Coronary artery (tissue), 2 donors: ENCODE data around the gene UNKL.

ENCODE experiments used
- DNase-seq: peaks from one replicate; pipeline ENCODE4 v3.0.0-alpha.2; 2017; ENCODE audit warnings: low spot score
- H3K27ac ChIP-seq, 2 donors: fragments of 200-600 bp; sonication (generic); one replicate each; pipeline ENCODE4 v1.5.1; 2016 to 2019
- H3K4me3 ChIP-seq: fragments of 200-600 bp; sonication (generic); 2 replicates; pipeline ENCODE4 v1.5.1; 2016; ENCODE audit warnings: mild to moderate bottlenecking, moderate library complexity
- TF ChIP-seq, protein P1 (sequence below): fragments of 200-600 bp; sonication (generic); IDR thresholded peaks from one replicate; pipeline ENCODE4 v1.5.1; 2019; ENCODE audit warnings: antibody characterized with exemption

The UNKL gene

DNA sequence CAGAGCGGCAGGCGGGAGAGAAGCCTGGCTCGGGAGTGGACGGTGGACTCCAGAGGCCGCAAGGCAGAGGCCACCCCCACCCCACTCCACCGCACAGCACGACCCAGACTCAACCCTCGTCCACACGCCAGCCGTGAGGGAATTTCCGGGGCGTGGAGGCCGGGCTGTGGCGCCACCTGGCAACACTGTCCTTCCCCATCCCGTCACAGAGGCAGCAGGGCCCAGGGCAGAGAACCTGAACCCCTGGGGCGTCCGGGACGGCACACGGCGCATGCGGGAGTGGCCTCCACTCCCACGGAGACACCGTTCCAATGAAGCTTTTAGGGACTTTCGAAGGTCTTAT lies 39.2 kb downstream of the UNKL start:
- TF ChIP-seq, protein P1, sequence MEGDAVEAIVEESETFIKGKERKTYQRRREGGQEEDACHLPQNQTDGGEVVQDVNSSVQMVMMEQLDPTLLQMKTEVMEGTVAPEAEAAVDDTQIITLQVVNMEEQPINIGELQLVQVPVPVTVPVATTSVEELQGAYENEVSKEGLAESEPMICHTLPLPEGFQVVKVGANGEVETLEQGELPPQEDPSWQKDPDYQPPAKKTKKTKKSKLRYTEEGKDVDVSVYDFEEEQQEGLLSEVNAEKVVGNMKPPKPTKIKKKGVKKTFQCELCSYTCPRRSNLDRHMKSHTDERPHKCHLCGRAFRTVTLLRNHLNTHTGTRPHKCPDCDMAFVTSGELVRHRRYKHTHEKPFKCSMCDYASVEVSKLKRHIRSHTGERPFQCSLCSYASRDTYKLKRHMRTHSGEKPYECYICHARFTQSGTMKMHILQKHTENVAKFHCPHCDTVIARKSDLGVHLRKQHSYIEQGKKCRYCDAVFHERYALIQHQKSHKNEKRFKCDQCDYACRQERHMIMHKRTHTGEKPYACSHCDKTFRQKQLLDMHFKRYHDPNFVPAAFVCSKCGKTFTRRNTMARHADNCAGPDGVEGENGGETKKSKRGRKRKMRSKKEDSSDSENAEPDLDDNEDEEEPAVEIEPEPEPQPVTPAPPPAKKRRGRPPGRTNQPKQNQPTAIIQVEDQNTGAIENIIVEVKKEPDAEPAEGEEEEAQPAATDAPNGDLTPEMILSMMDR = no peak
- DNase-seq = no peak
- Histone ChIP-seq H3K4me3 (no peak overlapping the region), H3K27ac (no peak overlapping the region)

DNA sequence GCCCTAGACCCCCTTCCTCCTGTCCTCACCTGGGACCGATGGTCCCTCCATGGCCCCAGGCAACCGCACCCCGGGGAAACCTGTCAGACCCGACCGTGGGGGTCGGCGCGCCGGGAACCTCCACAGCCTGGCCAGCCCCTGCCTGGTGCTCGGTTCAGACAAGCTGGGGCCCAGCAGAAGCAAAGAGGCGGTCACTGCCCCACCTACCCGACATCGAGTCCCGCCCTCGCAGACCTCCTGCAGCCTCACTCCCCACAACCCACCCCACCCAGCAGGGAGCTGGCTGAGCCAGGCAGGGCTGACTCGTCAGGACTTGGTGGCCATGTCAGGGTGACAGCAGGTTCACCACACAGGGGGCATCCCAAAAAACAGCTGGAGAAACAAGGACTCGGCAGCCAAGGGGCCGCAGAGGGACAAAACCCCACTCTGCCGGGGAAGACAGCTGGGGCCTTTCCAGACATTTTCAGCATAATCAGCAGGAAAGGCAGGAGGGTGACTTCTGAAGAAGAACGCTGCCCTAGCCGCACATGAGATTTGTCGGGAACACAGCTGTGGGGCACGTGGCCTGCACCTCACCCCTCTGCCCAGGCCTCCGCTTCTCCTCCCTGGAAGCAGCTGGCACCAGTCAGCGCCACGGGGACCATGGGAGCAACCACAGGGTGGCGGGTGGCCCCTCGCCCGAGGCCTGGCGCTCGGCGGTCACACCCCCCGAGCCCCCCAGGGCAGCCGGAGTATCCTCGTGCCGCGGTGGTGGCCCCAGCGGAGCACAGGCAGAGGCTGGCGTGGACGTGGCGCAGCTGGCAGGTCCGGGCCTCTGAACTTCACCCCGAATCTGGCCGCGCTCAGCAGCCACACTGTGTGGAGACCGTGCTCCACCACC lies 39.8 kb downstream of the UNKL start:
- DNase-seq = no peak
- no peak overlapping the region for H3K4me3 ChIP-seq
- H3K27ac ChIP-seq = no peak overlapping the region
- TF ChIP-seq, protein P1 = no peak

DNA sequence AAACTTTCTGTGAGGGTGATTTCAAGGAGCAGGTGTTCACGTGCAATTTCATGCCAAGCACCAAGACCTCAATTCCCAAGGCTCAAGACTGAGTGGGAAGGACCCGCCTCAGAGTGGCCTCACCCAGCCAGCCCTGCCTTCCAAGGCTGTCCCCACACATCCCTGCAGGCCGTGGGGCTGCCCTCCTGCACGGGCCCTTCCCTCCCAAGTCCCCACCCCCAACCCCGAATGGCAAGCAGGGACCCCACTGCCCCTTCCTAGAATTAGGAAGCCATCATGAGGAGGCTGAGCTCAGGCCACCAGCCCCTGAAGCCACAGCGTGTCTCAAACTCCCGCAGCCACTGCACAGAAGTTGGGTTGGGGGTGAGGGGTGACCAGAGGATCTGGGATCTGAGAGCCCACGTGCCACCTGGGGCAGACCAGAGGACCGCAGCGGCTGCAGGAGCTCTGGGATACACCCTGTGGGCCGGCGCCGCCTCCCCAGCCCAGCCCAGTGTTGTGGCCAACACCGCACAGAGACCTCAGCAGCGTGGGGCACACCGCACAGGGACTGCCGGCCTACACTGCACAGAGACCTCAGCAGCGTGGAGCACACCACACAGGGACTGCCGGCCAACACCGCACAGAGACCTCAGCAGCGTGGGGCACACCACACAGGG lies 42.1 kb downstream of the UNKL start:
- Histone ChIP-seq H3K4me3 (no peak overlapping the region), H3K27ac (no peak overlapping the region)
- no peak for DNase-seq
- TF ChIP-seq, protein P1 = no peak

DNA sequence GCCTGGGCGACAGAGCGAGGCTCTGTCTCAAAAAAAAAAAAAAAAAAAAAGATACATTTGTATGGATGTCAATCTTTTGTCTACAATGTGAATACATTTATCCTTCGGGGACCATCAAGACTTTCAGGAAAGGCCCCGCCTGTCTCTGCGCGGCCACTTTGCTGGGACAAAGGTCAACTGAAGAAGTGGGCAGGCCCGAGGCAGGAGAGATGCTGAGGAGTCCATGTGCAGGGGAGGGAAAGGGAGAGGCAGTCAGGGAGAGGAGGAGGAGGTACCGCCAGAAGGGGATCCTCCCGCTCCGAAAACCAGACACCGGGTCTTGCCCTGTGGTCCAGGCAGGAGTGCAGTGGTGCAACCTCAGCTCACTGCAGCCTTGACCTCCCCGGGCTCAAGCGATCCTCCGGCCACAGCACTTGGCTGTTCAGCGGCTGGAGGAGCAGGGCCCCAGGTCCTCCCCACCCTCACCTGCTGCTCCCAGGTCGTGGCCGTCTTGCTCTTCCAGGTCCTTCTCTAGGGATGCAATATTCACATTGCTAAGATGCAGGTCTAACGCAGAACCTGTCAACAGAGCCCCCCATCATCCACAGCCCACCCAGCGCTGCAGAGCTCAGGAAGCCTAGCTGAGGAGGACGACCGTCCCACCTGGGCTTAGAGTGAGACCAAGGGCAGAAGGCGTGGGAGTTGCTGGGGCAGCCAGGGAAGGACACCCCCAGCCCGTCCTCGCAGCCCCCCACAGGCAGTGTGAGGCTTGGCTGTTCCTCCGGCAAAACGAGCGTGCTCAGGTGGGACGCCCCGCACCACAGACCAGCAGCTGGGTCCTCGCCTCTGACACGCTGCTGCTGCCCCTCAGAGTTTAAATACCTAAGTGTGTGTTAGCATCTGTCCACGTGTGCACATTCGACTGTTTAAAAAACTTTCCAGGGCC lies 43.2 kb downstream of the UNKL start:
- Histone ChIP-seq H3K4me3 (no peak overlapping the region), H3K27ac (no peak overlapping the region)
- DNase-seq = no peak
- TF ChIP-seq, protein P1 = no peak

DNA sequence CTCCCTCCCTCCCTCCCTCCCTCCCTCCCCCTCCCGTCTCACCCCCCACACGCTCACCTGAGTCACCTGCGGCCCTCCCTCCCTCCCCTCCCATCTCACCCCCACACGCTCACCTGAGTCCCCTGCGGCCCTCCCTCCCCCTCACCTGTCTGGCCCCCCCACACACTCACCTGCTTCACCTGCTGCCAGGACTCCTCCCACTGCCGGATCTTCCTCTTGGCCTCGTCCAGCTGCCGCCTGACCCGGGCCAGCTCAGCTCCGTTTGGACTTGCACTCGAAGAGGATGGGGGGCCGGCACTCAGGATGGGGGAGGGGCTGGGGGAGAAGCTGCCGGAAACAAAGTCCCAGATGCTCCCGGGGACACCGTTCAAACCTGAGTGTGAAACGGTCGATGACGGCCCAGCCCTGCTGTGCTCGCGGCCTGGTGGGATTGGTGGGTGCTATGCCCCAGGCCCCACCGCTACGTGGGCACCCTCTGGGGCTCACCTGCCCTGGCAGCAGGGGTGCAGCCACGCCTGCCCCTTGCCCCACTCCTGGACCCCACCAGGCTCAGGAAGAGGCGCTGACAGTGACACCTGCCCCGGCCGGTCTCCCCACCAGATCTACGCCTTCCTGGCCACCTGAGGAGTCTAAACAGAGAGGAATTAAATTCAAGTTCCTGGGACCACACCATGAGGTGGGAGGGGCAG lies 46.9 kb downstream of the UNKL start:
- H3K4me3 ChIP-seq = no peak overlapping the region
- no peak for DNase-seq
- no peak overlapping the region for H3K27ac ChIP-seq
- TF ChIP-seq, protein P1 = no peak

DNA sequence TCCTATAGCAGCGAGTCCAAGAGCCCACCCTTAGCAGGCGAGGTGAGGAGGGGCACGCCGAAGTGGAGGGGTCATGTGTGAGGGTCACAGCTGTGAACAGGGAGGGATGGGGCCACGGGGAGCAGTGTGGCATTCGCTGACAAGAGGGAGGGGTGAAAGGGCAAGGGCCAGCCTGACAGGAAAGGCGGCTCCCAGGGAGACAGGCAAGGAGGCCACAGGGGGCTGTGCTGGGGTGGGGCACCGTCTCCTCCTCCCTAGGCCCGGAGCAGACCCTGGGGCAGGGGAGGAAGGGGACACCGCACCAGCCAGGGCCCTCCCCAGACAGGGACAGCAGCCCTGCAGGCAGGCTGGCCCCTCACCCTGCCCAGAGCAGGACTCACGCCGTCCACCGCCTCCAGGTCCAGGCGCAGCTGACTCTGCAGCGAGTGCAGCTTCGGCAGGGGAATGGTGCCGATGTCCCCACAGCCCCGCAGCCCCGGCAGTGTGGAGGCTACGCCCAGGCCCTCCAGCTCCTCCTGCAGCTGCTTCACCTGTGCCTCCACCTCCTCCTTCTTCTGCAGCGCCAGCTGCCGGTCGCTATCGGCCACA lies 47.7 kb downstream of the UNKL start:
- Histone ChIP-seq H3K27ac (no peak overlapping the region), H3K4me3 (no peak overlapping the region)
- TF ChIP-seq, protein P1 = no peak
- no peak for DNase-seq
